Stimulated activated effector memory CD8-positive, alpha-beta T cell treated with anti-CD3 and anti-CD28 coated beads, Interleukin-12 subunit alpha, Interleukin-12 subunit beta, amount 100 ng/mL, for 72 hours (primary cell): ENCODE results near the gene GPAT2.
"Not testable (repeated sequence)": the region's sequence is repeated elsewhere in the genome, so short reads cannot be mapped to it uniquely, and the experiment has no call there.

Experiments used
- ATAC-seq: fragments of 150-1000 bp; cut with Tn5 transposase; 2 replicates; pipeline ENCODE4 v1.10.0; 2021
- DNase-seq, 2 donors: peaks; one replicate each; pipeline ENCODE4 v3.0.0; 2021 to 2022; ENCODE audit warnings: low spot score in 2 of 2
- H3K27ac Mint-ChIP-seq: one replicate; pipeline ENCODE4 v1.8.0; 2022; ENCODE audit warnings: mild to moderate bottlenecking, mixed read lengths
- H3K36me3 Mint-ChIP-seq: one replicate; pipeline ENCODE4 v1.8.0; 2022; ENCODE audit warnings: mild to moderate bottlenecking, mixed read lengths
- H3K4me1 Mint-ChIP-seq: one replicate; pipeline ENCODE4 v1.8.0; 2022; ENCODE audit warnings: mixed read lengths
- H3K4me3 Mint-ChIP-seq: one replicate; pipeline ENCODE4 v1.8.0; 2022; ENCODE audit warnings: mild to moderate bottlenecking, mixed read lengths
- H3K9me3 Mint-ChIP-seq: one replicate; pipeline ENCODE4 v1.8.0; 2022; ENCODE audit warnings: mixed read lengths

The GPAT2 gene

DNA sequence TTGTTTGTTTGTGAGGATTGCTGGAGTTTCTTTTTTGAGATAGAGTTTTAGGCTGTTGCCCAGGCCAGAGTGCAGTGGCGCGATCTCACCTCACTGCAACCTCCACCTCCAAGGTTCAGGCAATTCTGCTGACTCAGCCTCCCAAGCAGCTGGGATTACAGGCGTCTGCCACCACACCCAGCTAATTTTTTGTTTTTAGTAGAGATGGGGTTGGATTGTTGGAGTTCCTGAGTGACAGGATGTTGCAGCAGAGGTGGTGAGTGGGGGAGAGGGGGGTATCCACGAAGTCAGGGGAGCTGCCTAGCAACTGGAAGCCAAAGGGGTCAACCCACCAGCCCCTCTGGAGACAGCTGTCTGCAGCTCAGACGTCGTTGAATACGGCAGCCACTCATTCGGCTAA lies 35.2 kb upstream of the GPAT2 start:
- peak in 1 of 2 donors; percentile 26 for DNase-seq
- not testable (repeated sequence) for H3K9me3 Mint-ChIP-seq, H3K36me3 Mint-ChIP-seq, H3K4me3 Mint-ChIP-seq, H3K27ac Mint-ChIP-seq, H3K4me1 Mint-ChIP-seq, ATAC-seq

DNA sequence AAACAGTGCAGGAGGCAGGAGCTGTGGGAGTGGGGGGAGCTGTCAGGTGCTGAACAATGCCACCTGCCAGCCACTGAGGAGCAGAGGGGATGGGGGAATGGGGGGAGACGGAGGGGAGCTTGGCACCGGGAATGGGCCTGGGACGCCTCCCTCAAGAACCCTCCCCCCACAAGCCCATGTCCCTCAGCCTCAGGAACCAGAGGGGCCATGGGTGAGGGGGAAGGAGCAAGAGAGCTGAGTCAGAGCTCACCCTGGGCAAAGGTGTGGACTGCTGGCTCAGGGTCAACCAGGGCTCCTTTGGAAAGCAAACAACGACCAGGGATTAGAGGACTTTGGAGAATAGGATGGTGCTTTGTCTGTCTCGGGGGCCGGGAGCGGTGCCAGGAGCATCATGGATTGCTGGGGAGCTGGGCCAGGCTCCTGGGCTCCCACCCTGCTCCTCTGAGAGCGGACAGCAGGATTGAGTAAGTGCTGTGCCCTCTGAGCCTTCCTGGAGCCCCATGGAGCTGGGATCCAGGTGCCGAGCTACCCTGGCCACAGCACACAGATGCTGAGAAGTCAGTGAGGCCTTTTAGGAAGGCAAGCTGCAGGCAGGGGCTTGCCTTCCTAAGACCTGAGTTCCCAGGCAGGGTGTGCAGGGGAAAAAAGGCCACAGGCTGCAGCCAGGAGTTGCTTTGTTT lies 33.3 kb upstream of the GPAT2 start:
- H3K4me3 Mint-ChIP-seq, H3K9me3 Mint-ChIP-seq, ATAC-seq, H3K4me1 Mint-ChIP-seq, H3K36me3 Mint-ChIP-seq, H3K27ac Mint-ChIP-seq: not testable (repeated sequence)
- peak in 1 of 2 donors; percentile 41 for DNase-seq

DNA sequence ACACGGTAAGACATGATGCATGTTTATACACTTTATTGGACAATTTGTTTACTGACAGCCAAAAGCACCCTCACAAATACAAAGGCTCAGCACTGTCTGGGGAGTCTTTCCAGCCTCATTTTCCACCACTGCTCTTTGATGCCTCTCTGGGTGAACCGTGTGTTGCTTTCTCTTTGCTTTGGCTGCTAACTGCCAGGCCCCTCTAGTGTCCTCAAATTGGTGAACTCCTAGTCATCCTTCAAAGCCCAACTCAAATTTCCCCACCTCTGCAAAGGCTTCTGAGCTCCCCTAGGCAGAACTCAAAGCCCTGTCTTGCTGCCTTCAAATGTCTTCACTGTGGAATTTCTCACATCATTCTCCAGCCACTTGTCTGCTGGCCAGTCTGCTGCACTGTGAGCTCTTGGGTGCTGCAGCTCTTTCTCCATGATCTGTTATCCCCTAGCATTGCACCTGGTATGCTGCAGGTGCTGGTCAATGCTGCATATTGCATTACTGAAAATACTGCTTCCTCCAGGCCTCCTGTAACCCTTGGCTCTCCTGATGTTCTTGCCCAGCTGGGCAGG lies 32.5 kb upstream of the GPAT2 start:
- ATAC-seq, H3K27ac Mint-ChIP-seq, H3K4me1 Mint-ChIP-seq, H3K4me3 Mint-ChIP-seq, H3K36me3 Mint-ChIP-seq, H3K9me3 Mint-ChIP-seq: not testable (repeated sequence)
- DNase-seq, result peak in 1 of 2 donors; percentile 39

DNA sequence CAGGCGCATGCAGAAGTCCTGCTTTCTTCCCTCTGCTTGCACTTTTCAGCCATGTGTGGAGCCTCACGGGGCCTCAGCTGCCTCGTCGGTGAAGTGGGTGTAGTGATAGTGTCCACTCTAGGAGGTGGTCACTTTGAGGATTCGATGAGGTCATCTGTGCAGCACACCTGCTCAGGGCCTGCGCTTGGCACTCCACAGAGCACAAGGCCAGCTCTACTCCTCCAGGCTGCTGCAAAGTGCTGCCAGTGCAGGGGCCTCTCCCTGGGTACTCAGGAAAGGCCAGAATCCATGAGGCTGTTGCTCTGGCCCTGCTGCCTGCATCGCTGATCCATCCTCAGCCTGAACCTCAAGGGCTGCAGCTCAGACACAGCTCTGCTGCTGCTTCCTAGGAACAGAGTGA lies 31.8 kb upstream of the GPAT2 start:
- ATAC-seq, H3K4me1 Mint-ChIP-seq, H3K9me3 Mint-ChIP-seq, H3K4me3 Mint-ChIP-seq, H3K36me3 Mint-ChIP-seq, H3K27ac Mint-ChIP-seq: not testable (repeated sequence)
- DNase-seq, result peak in 1 of 2 donors; percentile 43

DNA sequence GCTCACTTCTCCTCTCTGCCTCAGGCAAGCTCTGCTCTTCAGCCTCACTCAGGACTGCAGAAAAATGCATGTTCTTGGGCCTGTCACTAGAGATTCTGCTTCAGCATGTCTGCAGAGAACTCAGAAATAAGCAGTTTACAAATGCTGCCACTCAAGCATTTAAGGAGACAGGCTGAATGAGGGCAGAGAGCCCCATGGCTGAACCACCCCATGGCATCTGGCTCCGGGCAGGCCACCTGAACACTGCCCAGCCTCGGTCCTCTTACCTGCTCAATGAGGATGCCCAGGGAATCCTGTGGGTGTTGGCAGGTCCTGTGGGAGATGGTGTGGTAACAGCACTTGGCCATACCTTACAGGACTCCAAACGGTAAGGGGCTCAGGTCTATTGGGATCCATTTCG lies 31.2 kb upstream of the GPAT2 start:
- not testable (repeated sequence) for H3K9me3 Mint-ChIP-seq, H3K36me3 Mint-ChIP-seq, H3K27ac Mint-ChIP-seq, H3K4me3 Mint-ChIP-seq, H3K4me1 Mint-ChIP-seq, DNase-seq, ATAC-seq

DNA sequence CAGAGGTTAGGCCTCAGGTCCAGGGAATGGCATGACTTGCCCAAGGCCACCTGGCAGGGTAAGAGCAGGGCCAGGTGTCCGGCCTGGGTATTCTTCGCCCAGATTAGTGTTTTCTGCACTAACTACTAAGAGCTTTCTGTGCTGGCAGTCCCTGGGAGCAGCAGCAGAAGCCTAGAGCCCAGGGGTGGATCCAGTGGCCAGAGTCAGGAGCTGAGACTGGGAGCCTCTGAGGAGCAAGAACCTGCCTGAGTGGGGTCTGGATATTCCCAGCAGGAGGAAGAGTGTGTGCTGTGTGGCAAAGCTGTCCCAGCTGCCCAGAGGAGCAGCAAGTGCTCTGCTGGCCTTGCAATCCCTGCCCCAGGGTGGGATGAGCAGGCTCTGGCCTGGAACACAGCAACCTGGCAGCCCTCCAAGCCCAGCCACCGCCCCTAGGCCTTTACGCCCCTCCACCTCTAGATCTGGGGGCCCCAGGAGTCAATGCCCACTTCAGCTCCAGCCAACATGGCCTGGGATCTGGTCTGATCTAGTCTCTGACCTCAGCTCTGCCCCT lies 30.7 kb upstream of the GPAT2 start:
- H3K4me3 Mint-ChIP-seq, result no peak overlapping the region
- ATAC-seq, result no peak
- no peaks in the 10 kb centered on the region for H3K4me1 Mint-ChIP-seq
- no peak overlapping the region for H3K27ac Mint-ChIP-seq
- no peak for DNase-seq
- H3K9me3 Mint-ChIP-seq, result no peaks in the 10 kb centered on the region
- H3K36me3 Mint-ChIP-seq, result no peaks in the 10 kb centered on the region

DNA sequence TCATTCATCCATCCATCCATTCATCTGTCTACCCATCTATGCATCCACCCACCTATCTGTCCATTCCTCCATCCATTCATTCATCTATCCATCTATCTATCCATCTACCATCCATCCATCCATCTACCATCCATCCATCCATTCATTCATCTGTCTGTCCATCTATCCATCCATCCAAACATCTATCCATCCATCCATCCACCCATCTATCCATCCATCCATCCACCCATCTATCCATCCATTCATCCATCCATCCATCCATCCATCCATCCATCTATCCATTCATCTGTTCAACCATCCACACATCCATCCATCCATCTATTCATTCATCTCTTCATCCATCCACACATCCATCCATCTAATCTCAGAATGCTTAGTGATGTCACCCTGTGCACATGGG lies 30.0 kb upstream of the GPAT2 start:
- H3K36me3 Mint-ChIP-seq, H3K27ac Mint-ChIP-seq, H3K4me3 Mint-ChIP-seq, DNase-seq, H3K4me1 Mint-ChIP-seq, H3K9me3 Mint-ChIP-seq, ATAC-seq: not testable (repeated sequence)

DNA sequence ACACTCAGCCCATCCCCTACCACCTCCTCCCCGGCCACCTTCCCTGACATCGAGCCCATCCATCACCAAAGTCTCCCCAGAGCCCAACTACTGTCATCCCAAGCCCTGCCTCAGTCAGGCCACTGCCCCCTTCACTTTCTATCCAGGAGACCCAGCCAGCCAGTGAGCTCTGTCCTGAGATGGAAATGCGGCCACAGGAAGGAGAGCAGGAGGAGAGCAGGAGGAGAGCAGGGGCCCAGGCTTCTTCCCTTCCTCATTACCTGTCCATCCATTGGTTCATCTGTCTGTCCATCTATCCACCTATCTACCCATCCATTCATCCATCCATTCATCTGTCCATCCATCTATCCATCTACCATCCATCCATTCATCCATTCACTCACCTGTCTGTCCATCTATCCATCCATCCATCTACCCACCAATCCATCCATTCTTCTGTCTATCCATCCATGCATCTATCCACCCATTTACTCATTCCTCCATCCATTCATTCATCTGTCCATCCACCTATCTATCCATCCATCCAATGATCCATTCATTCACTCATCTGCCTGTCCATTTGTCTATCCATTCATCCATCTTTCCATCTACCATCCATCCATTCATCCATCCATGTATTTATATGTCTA lies 29.4 kb upstream of the GPAT2 start:
- not testable (repeated sequence) for H3K4me1 Mint-ChIP-seq, H3K4me3 Mint-ChIP-seq, H3K9me3 Mint-ChIP-seq, DNase-seq, ATAC-seq, H3K27ac Mint-ChIP-seq, H3K36me3 Mint-ChIP-seq

DNA sequence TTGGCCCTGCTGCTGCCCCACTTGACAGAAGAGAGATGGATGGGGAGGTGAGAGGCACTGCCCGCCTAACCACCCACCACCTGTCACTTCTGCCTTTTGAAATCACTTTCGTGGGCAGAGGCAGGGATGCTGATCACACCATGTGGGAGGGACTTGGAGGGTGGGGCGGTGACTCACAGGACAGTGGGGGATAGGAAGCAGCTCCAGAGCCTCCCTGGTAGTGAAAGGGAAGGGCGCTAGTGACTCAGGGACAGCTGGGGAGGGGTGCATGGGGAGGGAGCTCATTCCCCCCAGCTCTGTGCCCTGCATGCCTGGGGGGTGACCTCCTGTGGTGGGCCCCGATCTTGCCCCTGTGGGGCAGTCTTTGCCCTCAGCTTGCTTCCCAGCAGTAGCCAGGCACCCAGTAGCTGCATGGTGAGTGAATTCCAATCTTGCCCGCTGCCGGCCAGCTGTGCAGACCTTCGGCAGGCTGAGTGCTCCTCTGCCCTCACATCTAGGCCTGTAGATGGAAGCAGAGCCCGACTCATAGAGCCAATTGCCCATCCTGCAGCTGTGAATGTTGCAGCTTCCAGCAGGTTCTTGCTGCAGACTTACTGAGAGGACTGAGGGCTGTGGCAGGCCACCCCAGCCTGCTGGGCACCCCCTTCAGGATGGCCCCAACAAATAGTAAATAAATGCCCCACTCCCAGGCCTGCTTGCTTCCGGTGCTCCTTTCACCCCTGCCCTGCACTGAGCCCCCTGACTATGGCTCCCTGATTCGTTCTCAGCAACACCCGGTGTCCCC lies 28.6 kb upstream of the GPAT2 start:
- not testable (repeated sequence) for H3K4me3 Mint-ChIP-seq, H3K4me1 Mint-ChIP-seq, H3K9me3 Mint-ChIP-seq, H3K36me3 Mint-ChIP-seq, H3K27ac Mint-ChIP-seq
- peak; percentile 92 for ATAC-seq
- peak in 1 of 2 donors; percentile 62 for DNase-seq

DNA sequence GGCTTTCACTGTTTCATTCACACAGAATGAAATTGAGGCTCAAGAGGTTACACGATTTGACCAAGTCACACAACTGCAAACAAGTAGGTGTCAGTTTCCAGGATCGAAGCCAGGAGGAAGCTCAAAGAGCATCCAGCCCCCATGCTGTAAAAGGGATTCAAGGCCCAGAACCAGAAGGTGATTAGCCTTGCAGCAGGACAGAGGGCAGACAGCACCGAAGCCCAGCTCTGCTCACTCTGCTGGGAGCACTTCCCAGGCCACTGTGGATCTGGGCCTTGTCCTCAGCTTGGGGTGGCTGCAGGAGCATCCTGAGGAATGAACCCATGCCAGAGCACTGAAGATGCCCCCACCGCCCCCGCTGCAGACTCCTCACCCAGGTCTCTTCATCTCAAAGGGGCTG lies 27.8 kb upstream of the GPAT2 start:
- not testable (repeated sequence) for H3K4me3 Mint-ChIP-seq, H3K9me3 Mint-ChIP-seq, H3K36me3 Mint-ChIP-seq, H3K27ac Mint-ChIP-seq, DNase-seq, ATAC-seq, H3K4me1 Mint-ChIP-seq

DNA sequence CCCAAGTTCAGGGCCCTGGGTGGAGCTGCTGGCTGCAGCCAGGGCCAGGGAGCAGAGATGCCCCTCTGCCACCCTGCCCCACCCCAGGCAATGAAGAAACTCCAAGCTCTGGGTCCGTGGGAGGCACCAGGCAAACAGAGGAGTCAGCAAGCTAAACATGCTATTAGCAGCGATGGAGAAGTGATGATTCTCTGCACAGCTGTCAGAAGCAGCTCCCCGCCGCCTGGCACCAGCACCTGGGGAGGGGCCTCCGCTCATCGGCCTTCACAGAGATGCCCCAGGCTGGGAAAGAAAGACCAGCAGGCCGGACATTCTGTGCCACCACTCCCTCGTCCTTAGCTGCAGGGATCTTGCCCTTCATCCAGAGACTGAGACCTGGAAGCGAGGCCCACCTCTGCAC lies 27.2 kb upstream of the GPAT2 start:
- H3K9me3 Mint-ChIP-seq, H3K27ac Mint-ChIP-seq, H3K4me3 Mint-ChIP-seq, H3K36me3 Mint-ChIP-seq, DNase-seq, H3K4me1 Mint-ChIP-seq, ATAC-seq: not testable (repeated sequence)

DNA sequence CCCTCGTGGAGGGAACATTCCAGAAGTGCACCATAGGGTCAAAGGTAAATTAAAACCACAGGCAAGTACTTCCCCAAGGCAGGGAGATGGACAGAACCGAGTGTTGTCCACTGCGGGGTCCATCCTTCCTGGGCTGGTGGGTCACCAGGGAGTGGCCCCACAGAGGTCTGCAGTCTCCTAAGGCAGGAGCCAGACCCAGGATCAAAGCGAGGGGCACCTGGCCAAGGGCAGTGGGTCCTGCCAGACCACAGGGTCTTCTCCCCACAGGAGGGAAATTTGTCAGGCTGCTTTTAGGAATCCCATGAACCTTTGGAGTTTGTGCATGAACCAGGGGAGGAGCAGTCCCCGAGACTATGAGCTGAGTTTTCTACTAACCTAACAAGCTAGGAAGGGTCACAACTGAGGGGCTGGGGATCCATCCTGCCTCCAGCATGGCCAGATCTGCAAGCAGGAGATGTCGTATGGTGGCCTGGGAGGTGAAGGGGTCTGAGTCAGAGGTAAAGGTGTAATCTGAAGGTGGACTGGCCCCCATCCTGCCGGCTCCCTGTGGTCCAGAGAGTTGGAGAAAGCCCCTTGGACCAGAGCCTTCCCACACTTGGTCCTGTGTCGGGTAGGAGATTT lies 26.6 kb upstream of the GPAT2 start:
- not testable (repeated sequence) for H3K36me3 Mint-ChIP-seq, H3K27ac Mint-ChIP-seq, H3K4me3 Mint-ChIP-seq, ATAC-seq, DNase-seq, H3K9me3 Mint-ChIP-seq, H3K4me1 Mint-ChIP-seq

DNA sequence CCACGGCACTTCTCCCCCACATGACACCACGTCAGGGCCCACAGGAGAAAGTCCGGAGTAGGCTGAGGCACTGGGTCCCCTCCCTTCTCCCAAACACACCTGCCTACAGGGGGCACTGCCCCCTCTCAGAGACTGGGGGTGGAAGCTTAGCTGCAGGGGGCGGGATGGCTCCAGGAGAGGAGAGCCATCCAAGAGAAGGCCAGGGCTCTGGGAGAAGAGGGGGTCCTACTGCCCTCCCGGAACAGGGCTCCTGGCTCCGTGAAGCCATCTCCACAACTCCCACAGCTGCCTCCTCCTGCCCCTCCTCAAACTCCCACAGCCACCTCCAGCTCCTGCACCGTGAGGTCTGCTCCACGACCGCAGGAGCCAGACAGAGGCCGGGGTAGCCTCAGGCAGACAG lies 25.6 kb upstream of the GPAT2 start:
- H3K36me3 Mint-ChIP-seq, H3K27ac Mint-ChIP-seq, H3K9me3 Mint-ChIP-seq, H3K4me1 Mint-ChIP-seq, DNase-seq, H3K4me3 Mint-ChIP-seq, ATAC-seq: not testable (repeated sequence)

DNA sequence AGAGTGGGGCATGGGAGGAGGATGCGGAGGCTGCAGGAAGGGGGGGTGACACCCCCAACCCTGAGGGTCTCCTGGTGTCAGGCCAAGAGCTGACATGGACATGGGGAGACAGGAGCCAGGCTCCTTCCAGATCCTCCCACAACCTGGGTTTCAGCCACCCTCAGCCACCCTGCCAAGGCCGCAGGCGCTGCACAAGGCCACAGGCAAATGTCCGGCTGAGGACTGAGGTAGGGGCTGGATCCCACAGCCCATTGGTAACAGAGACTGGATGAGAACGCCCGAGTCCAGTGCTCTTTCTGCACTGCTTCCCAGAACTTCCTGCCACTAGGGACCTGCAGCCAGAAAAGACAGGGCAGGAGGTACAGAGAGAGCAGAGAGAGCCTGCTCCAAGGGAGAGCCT lies 24.7 kb upstream of the GPAT2 start:
- not testable (repeated sequence) for H3K4me1 Mint-ChIP-seq, ATAC-seq, H3K27ac Mint-ChIP-seq, H3K9me3 Mint-ChIP-seq, H3K36me3 Mint-ChIP-seq, H3K4me3 Mint-ChIP-seq, DNase-seq

DNA sequence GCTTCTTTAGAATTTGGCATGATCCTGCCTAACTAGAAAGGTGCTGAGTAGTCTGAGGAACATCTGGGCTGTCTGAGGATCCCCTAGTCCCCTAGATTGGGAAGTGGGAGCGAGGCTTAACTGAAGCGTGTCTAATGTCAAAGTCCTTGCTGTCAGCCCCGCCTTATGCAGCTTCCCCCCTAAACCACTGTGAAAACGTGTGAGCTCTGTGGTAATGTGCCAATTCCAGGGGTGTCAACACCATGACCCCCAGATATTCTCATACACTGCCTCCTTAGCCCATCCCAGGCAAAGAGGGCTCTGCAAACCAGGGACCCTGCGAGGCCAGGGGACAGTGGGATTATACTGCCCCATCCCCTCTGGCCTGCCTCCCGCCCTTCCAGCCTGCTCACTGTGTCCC lies 21.1 kb upstream of the GPAT2 start:
- H3K4me3 Mint-ChIP-seq, DNase-seq, H3K4me1 Mint-ChIP-seq, H3K36me3 Mint-ChIP-seq, H3K9me3 Mint-ChIP-seq, ATAC-seq, H3K27ac Mint-ChIP-seq: not testable (repeated sequence)
